Measurements from ENCODE around the gene RIMBP2.

DNA sequence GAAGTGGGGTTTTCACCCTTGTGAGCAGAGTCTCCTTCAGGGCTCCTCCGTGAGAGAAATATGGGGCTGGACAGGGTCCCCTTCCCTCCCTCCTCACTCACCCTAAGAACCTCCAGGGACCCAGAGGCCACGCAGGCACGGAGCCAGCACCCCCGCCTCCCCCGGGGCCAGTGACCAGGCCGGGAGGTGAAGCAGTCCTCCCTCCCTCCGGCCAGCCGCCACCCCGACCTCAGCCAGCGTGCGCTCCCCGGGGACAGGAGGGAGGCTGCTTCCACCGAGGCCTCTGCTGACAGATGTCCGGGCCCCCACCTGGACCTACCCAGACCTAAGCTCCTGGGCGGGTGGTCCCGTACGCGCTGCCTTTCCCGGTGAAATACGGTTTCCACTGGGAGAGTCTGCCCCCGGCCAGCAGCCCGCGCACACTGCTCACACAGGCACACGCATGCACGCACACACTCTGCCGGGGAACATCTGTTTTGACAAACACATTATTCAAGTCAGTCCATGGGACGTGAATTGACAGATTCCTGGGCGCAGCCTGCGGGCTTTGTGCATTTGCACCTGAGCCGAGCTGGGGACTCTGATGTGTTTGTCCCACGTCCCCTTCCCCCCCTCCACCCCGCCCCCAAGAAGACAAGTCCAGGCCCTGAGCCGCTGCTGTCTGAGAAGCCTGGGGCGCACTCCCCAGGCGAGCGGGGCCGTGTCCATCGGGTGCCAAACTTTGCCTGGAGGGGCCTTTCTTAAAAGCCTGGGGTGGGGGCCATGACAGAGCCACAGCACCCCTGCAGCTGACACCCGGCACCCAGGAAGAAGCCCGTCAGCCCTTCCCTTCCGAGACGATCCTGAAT, 725 bp downstream of the RIMBP2 start:
- TF ChIP-seq, protein P1, sequence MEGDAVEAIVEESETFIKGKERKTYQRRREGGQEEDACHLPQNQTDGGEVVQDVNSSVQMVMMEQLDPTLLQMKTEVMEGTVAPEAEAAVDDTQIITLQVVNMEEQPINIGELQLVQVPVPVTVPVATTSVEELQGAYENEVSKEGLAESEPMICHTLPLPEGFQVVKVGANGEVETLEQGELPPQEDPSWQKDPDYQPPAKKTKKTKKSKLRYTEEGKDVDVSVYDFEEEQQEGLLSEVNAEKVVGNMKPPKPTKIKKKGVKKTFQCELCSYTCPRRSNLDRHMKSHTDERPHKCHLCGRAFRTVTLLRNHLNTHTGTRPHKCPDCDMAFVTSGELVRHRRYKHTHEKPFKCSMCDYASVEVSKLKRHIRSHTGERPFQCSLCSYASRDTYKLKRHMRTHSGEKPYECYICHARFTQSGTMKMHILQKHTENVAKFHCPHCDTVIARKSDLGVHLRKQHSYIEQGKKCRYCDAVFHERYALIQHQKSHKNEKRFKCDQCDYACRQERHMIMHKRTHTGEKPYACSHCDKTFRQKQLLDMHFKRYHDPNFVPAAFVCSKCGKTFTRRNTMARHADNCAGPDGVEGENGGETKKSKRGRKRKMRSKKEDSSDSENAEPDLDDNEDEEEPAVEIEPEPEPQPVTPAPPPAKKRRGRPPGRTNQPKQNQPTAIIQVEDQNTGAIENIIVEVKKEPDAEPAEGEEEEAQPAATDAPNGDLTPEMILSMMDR (IDR thresholded peaks at IDR 0.05): no peak
- TF ChIP-seq POLR2AphosphoS5 (IDR thresholded peaks at IDR 0.05; ENCODE audit: insufficient read depth in 1 of 2, low read depth in 1 of 2) (no peak), POLR2A (IDR thresholded peaks at IDR 0.05) (no peak)

All from vagina (tissue), 2 donors.